IPS-15b (cell line): ENCODE results near the gene XCL2.
"Not testable (repeated sequence)": the region's sequence is repeated elsewhere in the genome, so short reads cannot be mapped to it uniquely, and the experiment has no call there.

Experiments
- H3K27me3 ChIP-seq: one replicate; pipeline ENCODE4 v1.6.1; 2013; ENCODE audit warnings: low read length; ENCODE audit not compliant: control insufficient read depth, insufficient read depth
- H3K36me3 ChIP-seq: one replicate; pipeline ENCODE4 v1.6.1; 2013; ENCODE audit warnings: low read length; ENCODE audit not compliant: control insufficient read depth, insufficient read depth
- H3K4me1 ChIP-seq: one replicate; pipeline ENCODE4 v1.6.1; 2013; ENCODE audit warnings: mild to moderate bottlenecking, low read length; ENCODE audit not compliant: control insufficient read depth, insufficient read depth
- H3K4me3 ChIP-seq: one replicate; pipeline ENCODE4 v1.5.1; 2013; ENCODE audit warnings: low read depth, low read length
- H3K9ac ChIP-seq: one replicate; pipeline ENCODE4 v1.6.1; 2013; ENCODE audit warnings: low read depth, mild to moderate bottlenecking, low read length
- H3K9me3 ChIP-seq: one replicate; pipeline ENCODE4 v1.6.1; 2013; ENCODE audit warnings: mild to moderate bottlenecking, low read length; ENCODE audit not compliant: control insufficient read depth, insufficient read depth

XCL2 gene

GRCh38 chr1:168578531-168579185 is 34.9 kb upstream of the XCL2 start:
- H3K9me3 ChIP-seq, H3K4me1 ChIP-seq: not testable (repeated sequence)

GRCh38 chr1:168576245-168576688 is 32.5 kb upstream of the XCL2 start, which contains the start of gene XCL1:
Gene XCL1, plus strand, starts transcription at chr1:168576605. Its CDS starts 33 bp downstream, at chr1:168576638.
- not testable (repeated sequence) for H3K27me3 ChIP-seq, H3K9ac ChIP-seq, H3K4me3 ChIP-seq, H3K36me3 ChIP-seq, H3K4me1 ChIP-seq, H3K9me3 ChIP-seq

More at GRCh38 chr1:168578531-168579185, 34.9 kb upstream of the XCL2 start:
- not testable (repeated sequence) for H3K9ac ChIP-seq, H3K27me3 ChIP-seq, H3K36me3 ChIP-seq, H3K4me3 ChIP-seq

- not testable (repeated sequence) for H3K9ac ChIP-seq, H3K9me3 ChIP-seq, H3K4me3 ChIP-seq, H3K27me3 ChIP-seq, H3K36me3 ChIP-seq
- peaks cover 12% of the 10 kb centered on the region for H3K4me1 ChIP-seq
Measured at GRCh38 chr1:168574234-168574633, 30.4 kb upstream of the XCL2 start.

- Histone ChIP-seq H3K27me3 (no peaks in the 10 kb centered on the region), H3K4me3 (no peak overlapping the region), H3K9me3 (no peaks in the 10 kb centered on the region), H3K36me3 (no peaks in the 10 kb centered on the region), H3K4me1 (peaks cover 12% of the 10 kb centered on the region), H3K9ac (no peak overlapping the region)
Measured at GRCh38 chr1:168572633-168573032, 28.8 kb upstream of the XCL2 start.

GRCh38 chr1:168570652-168571051 is 26.9 kb upstream of the XCL2 start:
- H3K4me3 ChIP-seq = no peak overlapping the region
- no peaks in the 10 kb centered on the region for H3K9me3 ChIP-seq
- H3K9ac ChIP-seq = no peak overlapping the region
- H3K36me3 ChIP-seq = no peaks in the 10 kb centered on the region
- no peaks in the 10 kb centered on the region for H3K27me3 ChIP-seq
- H3K4me1 ChIP-seq = peaks cover 12% of the 10 kb centered on the region

GRCh38 chr1:168568346-168568745 is 24.5 kb upstream of the XCL2 start:
- Histone ChIP-seq H3K4me3 (no peak overlapping the region), H3K9me3 (no peaks in the 10 kb centered on the region), H3K36me3 (no peaks in the 10 kb centered on the region), H3K27me3 (no peaks in the 10 kb centered on the region), H3K9ac (no peak overlapping the region), H3K4me1 (peaks cover 12% of the 10 kb centered on the region)

GRCh38 chr1:168567568-168567967 is 23.8 kb upstream of the XCL2 start:
- H3K27me3 ChIP-seq = no peaks in the 10 kb centered on the region
- H3K4me3 ChIP-seq = no peak overlapping the region
- no peaks in the 10 kb centered on the region for H3K9me3 ChIP-seq
- no peaks in the 10 kb centered on the region for H3K36me3 ChIP-seq
- H3K9ac ChIP-seq = no peak overlapping the region
- H3K4me1 ChIP-seq = peaks cover 12% of the 10 kb centered on the region

- Histone ChIP-seq H3K9ac (no peak overlapping the region), H3K4me3 (no peak overlapping the region), H3K27me3 (no peaks in the 10 kb centered on the region), H3K36me3 (no peaks in the 10 kb centered on the region), H3K9me3 (no peaks in the 10 kb centered on the region), H3K4me1 (peaks cover 10% of the 10 kb centered on the region)
Measured at GRCh38 chr1:168567007-168567406, 23.2 kb upstream of the XCL2 start.

- H3K9ac ChIP-seq = no peak overlapping the region
- H3K36me3 ChIP-seq = no peaks in the 10 kb centered on the region
- H3K4me1 ChIP-seq = peaks cover 6% of the 10 kb centered on the region
- H3K27me3 ChIP-seq = no peaks in the 10 kb centered on the region
- H3K9me3 ChIP-seq = no peaks in the 10 kb centered on the region
- H3K4me3 ChIP-seq = no peak overlapping the region
Measured at GRCh38 chr1:168565825-168566224, 22.0 kb upstream of the XCL2 start.

- no peaks in the 10 kb centered on the region for H3K4me1 ChIP-seq
- H3K9ac ChIP-seq = no peak overlapping the region
- no peaks in the 10 kb centered on the region for H3K36me3 ChIP-seq
- no peak overlapping the region for H3K4me3 ChIP-seq
- H3K9me3 ChIP-seq = no peaks in the 10 kb centered on the region
- no peaks in the 10 kb centered on the region for H3K27me3 ChIP-seq
Measured at GRCh38 chr1:168561989-168562388, 18.2 kb upstream of the XCL2 start.

- Histone ChIP-seq H3K9ac (no peak overlapping the region), H3K27me3 (no peaks in the 10 kb centered on the region), H3K4me1 (peaks cover 2% of the 10 kb centered on the region), H3K36me3 (no peaks in the 10 kb centered on the region), H3K9me3 (no peaks in the 10 kb centered on the region), H3K4me3 (no peak overlapping the region)
Measured at GRCh38 chr1:168560370-168560769, 16.6 kb upstream of the XCL2 start.

GRCh38 chr1:168556647-168557046 is 12.8 kb upstream of the XCL2 start:
- no peaks in the 10 kb centered on the region for H3K36me3 ChIP-seq
- no peaks in the 10 kb centered on the region for H3K9me3 ChIP-seq
- no peak overlapping the region for H3K4me3 ChIP-seq
- no peaks in the 10 kb centered on the region for H3K27me3 ChIP-seq
- no peak overlapping the region for H3K9ac ChIP-seq
- H3K4me1 ChIP-seq = peaks cover 5% of the 10 kb centered on the region
